NCI-H187 treated with DMSO at 0.1 percent for 48 hours (cell line): ENCODE results near the gene RFX4.

Source experiments
- DNase-seq: peaks from one replicate; lab custom pipeline; 2025; lab: John Stamatoyannopoulos, UW

RFX4 gene

GRCh38 chr12:106766393-106766826, 183.6 kb downstream of the RFX4 start:
- no peak for DNase-seq

GRCh38 chr12:106767206-106767605, 184.4 kb downstream of the RFX4 start:
- no peak for DNase-seq

DNA sequence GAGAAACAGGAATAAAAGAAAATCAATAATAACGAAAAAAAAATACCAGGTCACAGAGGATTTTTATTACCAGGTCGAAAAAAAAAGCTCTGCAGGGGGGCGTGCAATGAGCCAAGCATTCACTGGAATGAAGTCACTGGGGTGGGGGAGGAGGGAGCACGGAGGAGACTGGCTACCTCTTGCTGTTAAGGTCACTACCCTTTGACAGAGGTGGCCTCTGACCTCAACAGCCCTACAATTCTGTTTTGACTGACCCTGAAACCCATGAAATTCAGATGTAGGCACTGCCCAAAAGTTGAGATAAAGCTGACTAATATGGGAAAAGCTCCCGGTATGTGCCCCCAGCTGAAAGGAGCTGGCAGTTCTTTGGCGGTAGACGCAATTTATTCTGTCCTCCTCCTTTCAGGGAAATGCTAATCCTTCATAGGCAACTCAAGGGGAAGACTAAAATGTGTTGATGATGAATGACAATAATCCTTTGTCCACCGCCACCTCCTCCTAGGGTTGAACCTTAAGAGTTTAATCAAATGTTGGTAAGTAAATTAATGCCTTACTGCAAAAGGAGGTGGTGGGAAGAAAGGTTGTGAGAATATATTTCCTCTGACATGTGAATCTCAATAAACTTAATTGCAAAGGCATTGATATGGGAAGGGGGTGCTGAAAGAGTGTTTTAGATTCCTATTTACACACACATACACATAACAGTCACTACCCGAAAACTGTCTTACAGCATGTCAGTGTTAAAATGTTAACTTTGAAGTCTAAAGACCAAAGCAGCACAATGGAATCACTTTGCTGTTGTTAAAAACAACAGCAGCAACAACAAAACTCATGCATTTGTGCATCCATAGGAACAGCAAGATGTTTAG, 185.4 kb downstream of the RFX4 start:
- no peak for DNase-seq

GRCh38 chr12:106769078-106769477, 186.3 kb downstream of the RFX4 start:
- no peak for DNase-seq

GRCh38 chr12:106769546-106769945, 186.7 kb downstream of the RFX4 start:
- no peak for DNase-seq

- no peak for DNase-seq
Measured at GRCh38 chr12:106771425-106771824, 188.6 kb downstream of the RFX4 start.

DNA sequence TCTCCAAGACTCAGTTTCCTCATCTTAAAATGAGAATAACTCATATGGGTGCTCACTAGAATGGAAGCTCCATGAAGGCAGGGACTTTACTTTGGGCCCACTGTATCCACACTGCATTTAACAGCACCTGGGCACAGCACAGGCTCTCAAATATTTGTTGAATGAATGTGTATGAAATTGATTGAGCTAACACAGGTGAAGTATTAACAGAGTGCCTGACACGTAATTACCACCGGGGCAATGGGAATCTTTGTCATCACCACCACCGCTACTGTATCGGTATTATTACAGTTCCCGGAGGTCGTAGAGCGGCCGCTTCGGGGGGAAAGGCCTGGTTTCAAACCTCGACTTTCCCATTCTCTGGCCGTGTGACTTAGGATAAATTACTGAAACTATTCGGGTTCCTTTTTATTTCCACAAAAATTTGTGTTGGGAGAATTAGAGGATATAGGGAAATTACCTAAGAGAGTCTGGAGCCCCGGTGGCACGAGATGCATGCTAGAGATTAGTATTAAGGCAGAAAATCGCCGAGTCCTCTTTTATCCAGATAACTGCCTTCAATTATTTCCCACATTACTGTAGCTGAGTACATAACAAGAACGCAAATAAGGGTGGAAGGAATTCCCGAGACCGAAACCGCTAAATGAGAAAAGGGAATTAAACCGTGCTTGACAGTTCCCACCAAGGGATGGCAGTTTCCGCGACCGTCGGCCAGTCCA, 190.6 kb downstream of the RFX4 start:
- DNase-seq = no peak

DNA sequence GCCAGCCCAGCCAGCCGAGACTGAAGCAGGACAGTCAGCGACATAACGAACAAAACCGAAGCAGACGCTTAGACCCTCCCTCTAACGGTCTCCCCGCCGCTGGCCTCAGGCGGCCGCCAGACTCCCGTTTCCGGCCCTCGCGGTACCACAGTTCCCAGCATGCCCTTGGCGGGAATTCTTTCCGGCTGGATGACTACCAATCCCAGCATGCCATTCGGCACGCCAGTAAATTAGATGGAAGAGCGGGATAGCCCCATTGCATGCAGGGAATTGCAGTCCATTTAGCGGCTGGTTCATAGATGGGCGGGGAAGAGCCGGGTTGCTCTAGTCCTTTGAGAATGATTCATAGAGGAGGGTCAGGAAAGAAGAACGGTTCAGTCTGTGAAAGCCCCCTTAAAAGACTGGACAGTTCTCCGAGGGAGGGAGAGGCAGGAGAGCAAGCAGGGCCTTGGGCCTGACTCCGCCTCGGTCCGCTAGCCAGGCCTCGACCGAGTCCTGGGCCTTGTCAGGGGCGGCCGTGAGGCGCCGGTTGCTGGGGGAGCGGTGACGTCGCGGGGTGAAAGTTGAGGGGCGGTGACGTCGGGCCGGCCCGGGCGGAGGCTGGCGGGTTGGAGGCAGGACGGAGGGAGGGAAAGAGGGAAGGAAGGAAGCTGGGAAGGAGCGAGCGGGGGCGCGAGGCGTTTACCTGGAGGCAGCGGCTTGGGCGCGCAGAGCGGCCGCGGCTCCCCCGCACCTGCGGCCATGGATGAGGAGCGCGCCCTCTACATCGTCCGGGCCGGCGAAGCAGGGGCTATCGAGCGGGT, 191.4 kb downstream of the RFX4 start, which contains the start of gene RIC8B:
Gene RIC8B (plus strand): TSS at position 678 of the 803 bp plus-strand sequence. CDS start 64 bp downstream, at position 742.
- DNase-seq = peak; percentile 97

- DNase-seq = no peak
Measured at GRCh38 chr12:106774808-106775524, 192.2 kb downstream of the RFX4 start.

- no peak for DNase-seq
Measured at GRCh38 chr12:106776897-106777296, 194.1 kb downstream of the RFX4 start.

- DNase-seq = no peak
Measured at GRCh38 chr12:106780010-106780631, 197.3 kb downstream of the RFX4 start.

- DNase-seq = no peak
Measured at GRCh38 chr12:106782619-106783018, 199.8 kb downstream of the RFX4 start.

GRCh38 chr12:106783515-106783914, 200.7 kb downstream of the RFX4 start:
- no peak for DNase-seq

DNA sequence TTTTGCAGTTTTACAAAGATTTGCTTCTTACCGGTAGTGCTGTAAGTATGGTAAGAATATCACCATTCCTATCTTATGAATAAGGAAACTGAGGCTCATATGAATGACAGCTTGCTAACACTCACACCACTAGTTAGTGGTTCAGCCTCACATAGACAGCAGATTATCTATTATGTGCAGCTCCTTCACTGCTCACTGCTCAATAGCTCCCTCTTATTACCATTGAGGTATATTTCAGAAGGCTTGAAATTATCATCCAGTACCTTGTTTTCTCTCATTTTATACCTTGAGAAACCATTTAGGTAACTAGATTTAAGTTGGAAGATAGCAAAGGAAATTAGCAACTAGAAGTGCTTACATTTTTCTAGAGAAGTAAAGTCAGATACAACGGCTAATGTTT, 207.2 kb downstream of the RFX4 start:
- no peak for DNase-seq

GRCh38 chr12:106791531-106791930, 208.7 kb downstream of the RFX4 start:
- no peak for DNase-seq

DNA sequence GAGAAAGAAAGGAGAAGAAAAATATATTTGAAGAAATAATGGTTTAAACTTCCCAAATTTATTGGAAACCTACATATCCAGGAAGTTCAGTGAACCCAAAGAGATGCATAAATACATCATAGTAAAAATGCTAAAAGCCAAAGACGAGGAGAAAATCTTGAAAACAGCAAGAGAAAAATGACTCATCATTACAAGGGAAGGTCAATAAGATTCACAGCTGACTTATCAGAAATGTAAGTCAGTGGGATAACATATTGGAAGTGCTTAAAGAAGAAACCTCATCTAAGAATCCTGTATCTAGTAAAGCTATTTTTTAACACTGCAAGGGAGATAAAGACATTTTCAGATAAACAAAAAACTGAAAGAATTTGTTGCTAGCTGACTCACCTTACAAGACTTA, 211.6 kb downstream of the RFX4 start:
- DNase-seq = no peak

- no peak for DNase-seq
Measured at GRCh38 chr12:106801167-106801708, 218.4 kb downstream of the RFX4 start.

GRCh38 chr12:106801830-106802533, 219.2 kb downstream of the RFX4 start:
- no peak for DNase-seq

GRCh38 chr12:106804668-106805067, 221.9 kb downstream of the RFX4 start:
- no peak for DNase-seq
